ENCODE data around the gene HSPBAP1.
"Not testable (repeated sequence)": the region's sequence is repeated elsewhere in the genome, so short reads cannot be mapped to it uniquely, and the experiment has no call there.

HSPBAP1 gene

GRCh38 chr3:122742234-122742633 lies 51.4 kb downstream of the HSPBAP1 start:
- no peak overlapping the region for H3K4me3 ChIP-seq (ENCODE audit: low read depth, low read length)
- no peak for DNase-seq (ENCODE audit: low read depth)
- TF ChIP-seq, protein P1, sequence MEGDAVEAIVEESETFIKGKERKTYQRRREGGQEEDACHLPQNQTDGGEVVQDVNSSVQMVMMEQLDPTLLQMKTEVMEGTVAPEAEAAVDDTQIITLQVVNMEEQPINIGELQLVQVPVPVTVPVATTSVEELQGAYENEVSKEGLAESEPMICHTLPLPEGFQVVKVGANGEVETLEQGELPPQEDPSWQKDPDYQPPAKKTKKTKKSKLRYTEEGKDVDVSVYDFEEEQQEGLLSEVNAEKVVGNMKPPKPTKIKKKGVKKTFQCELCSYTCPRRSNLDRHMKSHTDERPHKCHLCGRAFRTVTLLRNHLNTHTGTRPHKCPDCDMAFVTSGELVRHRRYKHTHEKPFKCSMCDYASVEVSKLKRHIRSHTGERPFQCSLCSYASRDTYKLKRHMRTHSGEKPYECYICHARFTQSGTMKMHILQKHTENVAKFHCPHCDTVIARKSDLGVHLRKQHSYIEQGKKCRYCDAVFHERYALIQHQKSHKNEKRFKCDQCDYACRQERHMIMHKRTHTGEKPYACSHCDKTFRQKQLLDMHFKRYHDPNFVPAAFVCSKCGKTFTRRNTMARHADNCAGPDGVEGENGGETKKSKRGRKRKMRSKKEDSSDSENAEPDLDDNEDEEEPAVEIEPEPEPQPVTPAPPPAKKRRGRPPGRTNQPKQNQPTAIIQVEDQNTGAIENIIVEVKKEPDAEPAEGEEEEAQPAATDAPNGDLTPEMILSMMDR (IDR thresholded peaks at IDR 0.05; ENCODE audit: insufficient read depth, low read depth, low read length, missing control alignments), result no peak

DNA sequence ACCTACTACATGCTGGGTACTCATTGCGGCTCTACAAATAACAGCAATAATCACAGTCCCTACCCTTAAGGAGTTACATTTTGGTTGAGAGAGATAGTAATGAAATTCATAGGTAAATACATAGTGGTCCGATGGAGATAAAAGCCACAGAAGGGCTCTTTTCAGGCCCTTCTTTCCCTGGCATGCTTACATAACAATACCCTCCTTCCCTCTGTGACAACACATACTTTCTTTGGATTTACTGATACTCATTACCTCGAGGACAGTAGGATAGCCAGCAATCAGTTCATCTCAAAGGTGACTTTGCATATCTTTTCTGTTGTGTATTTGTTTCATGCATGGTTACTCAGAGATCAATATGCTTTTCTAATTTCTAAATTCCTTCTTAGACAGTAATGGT lies 54.5 kb downstream of the HSPBAP1 start:
- TF ChIP-seq, protein P1 (IDR thresholded peaks at IDR 0.05; ENCODE audit: insufficient read depth, low read depth, low read length, missing control alignments), result no peak
- no peak overlapping the region for H3K4me3 ChIP-seq (ENCODE audit: low read depth, low read length)
- DNase-seq (ENCODE audit: low read depth), result no peak

GRCh38 chr3:122732682-122733525 lies 60.7 kb downstream of the HSPBAP1 start:
- not testable (repeated sequence) for DNase-seq (ENCODE audit: low read depth); H3K4me3 ChIP-seq (ENCODE audit: low read depth, low read length)

DNA sequence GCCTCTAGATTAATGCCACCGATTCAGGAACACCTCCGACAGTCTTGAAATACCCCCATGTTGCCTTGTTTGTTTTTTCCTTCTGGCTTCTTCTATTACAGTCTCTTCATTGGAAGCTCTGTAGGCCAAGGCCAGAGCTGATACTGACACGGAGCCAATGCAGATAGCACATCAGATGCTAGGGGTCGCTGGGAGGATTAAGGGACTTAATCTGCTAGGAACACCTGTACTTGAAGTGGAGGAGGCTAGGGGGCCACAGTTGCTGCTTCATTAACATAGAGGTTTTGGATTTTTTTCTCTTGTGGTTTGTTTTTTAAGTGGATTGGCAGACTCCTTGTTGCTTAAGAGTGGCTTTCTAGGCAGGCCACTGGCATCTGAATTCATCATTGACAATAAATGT lies 63.4 kb downstream of the HSPBAP1 start:
- TF ChIP-seq, protein P1 (IDR thresholded peaks at IDR 0.05; ENCODE audit: insufficient read depth, low read depth, low read length, missing control alignments), result no peak
- no peak for DNase-seq (ENCODE audit: low read depth)
- no peak overlapping the region for H3K4me3 ChIP-seq (ENCODE audit: low read depth, low read length)

- TF ChIP-seq, protein P1 (IDR thresholded peaks at IDR 0.05; ENCODE audit: insufficient read depth, low read depth, low read length, missing control alignments), result no peak
- H3K4me3 ChIP-seq (ENCODE audit: low read depth, low read length), result no peak overlapping the region
- DNase-seq (ENCODE audit: low read depth), result no peak
Observed at GRCh38 chr3:122728756-122729514, 64.7 kb downstream of the HSPBAP1 start.

DNA sequence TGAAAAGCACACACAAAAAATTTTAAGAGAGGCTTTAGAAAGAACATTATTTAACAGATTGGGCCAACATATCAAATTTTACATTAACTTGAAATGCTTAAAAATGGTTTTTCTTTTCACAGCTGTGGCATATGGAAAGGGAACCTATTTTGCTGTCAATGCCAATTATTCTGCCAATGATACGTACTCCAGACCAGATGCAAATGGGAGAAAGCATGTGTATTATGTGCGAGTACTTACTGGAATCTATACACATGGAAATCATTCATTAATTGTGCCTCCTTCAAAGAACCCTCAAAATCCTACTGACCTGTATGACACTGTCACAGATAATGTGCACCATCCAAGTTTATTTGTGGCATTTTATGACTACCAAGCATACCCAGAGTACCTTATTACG lies 65.4 kb downstream of the HSPBAP1 start:
- DNase-seq (ENCODE audit: low read depth), result no peak
- H3K4me3 ChIP-seq (ENCODE audit: low read depth, low read length), result no peak overlapping the region
- TF ChIP-seq, protein P1 (IDR thresholded peaks at IDR 0.05; ENCODE audit: insufficient read depth, low read depth, low read length, missing control alignments), result no peak

DNA sequence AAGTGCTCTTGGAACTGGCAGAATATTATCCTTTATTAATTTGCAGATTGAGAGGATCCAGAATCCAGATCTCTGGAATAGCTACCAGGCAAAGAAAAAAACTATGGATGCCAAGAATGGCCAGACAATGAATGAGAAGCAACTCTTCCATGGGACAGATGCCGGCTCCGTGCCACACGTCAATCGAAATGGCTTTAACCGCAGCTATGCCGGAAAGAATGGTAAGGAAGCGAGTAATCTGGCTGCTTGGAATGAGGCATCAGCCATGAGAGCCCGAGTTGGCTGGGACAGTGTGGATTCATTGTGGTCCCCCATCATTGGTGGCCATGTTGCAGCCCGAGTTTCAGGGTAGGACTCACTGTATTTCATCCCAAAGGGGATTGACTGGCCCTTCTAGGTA lies 65.9 kb downstream of the HSPBAP1 start:
- TF ChIP-seq, protein P1 (IDR thresholded peaks at IDR 0.05; ENCODE audit: insufficient read depth, low read depth, low read length, missing control alignments), result no peak
- no peak for DNase-seq (ENCODE audit: low read depth)
- H3K4me3 ChIP-seq (ENCODE audit: low read depth, low read length), result no peak overlapping the region
